ENCODE measurements around the gene RBM17.
"Not testable (repeated sequence)": the region's sequence is repeated elsewhere in the genome, so short reads cannot be mapped to it uniquely, and the experiment has no call there.

RBM17 gene

GRCh38 chr10:6056411-6057135 lies 32.3 kb upstream of the RBM17 start:
- DNase-seq: no peak

GRCh38 chr10:6058682-6059475 lies 30.0 kb upstream of the RBM17 start:
- DNase-seq: no peak

GRCh38 chr10:6059506-6059905 lies 29.3 kb upstream of the RBM17 start:
- no peak for DNase-seq

- no peak for DNase-seq
These were observed 27.8 kb upstream of the RBM17 start for GRCh38 chr10:6061056-6061455.

GRCh38 chr10:6062101-6062771 lies 26.6 kb upstream of the RBM17 start, which contains the start of gene IL2RA:
Gene IL2RA (minus strand): TSS chr10:6062367. CDS start chr10:6062151, 216 bp downstream.
- no peak for DNase-seq

GRCh38 chr10:6064119-6064518 lies 24.7 kb upstream of the RBM17 start:
- no peak for DNase-seq

- not testable (repeated sequence) for DNase-seq
These were observed 24.1 kb upstream of the RBM17 start for GRCh38 chr10:6064726-6065125.

- no peak for DNase-seq
These were observed 23.4 kb upstream of the RBM17 start for GRCh38 chr10:6065406-6065805.

GRCh38 chr10:6065835-6066234 lies 23.0 kb upstream of the RBM17 start:
- peak; percentile 32 to 41 for DNase-seq

- DNase-seq: no peak
These were observed 21.4 kb upstream of the RBM17 start for GRCh38 chr10:6067457-6067856.

- no peak for DNase-seq
These were observed 20.8 kb upstream of the RBM17 start for GRCh38 chr10:6068006-6068405.

- DNase-seq: peak; percentile 95 to 98
These were observed 20.4 kb upstream of the RBM17 start for GRCh38 chr10:6068422-6068821.

- peak in 1 of 2 experiments; percentile 26 for DNase-seq
These were observed 19.5 kb upstream of the RBM17 start for GRCh38 chr10:6069081-6069931.

GRCh38 chr10:6070660-6071059 lies 18.2 kb upstream of the RBM17 start:
- DNase-seq: no peak

- DNase-seq: peak in 1 of 2 experiments; percentile 15
These were observed 17.4 kb upstream of the RBM17 start for GRCh38 chr10:6071181-6072175.

- DNase-seq: no peak
These were observed 16.5 kb upstream of the RBM17 start for GRCh38 chr10:6072215-6072934.

GRCh38 chr10:6074489-6075301 lies 14.1 kb upstream of the RBM17 start:
- DNase-seq: no peak

- DNase-seq: no peak
These were observed 11.7 kb upstream of the RBM17 start for GRCh38 chr10:6077071-6077675.

- no peak for DNase-seq
These were observed 9.8 kb upstream of the RBM17 start for GRCh38 chr10:6079044-6079443.

Measured in Kasumi-1 (cell line).